GM18873 (cell line): ENCODE measurements around the gene DDIT4.

Experiments
- ATAC-seq: cut with Tn5 transposase; IDR thresholded peaks from one replicate; pipeline ENCODE4 v1.9.1; 2021; ENCODE audit warnings: mild to moderate bottlenecking, moderate library complexity, moderate number of reproducible peaks; ENCODE audit not compliant: unreplicated experiment, low FRiP score

The DDIT4 gene

DNA sequence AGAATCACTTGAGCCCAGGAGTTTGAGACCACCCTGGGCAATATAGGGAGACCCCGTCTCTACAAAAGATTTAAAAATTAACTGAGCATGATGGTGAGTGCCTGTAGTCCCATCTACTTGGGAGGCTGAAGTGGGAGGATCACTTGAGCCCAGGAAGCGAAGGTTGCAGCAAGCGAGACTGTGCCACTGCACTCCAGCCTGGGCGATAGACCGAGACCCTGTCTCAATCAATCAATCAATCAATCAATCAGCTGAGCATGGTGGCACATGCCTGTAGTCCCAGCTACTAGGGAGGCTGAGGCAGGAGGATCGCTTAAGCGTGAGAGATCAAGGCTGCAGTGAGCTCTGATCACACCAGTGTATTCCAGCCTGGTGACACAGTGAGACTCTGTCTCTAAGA is 40.5 kb downstream of the DDIT4 start:
- ATAC-seq, result no peak

DNA sequence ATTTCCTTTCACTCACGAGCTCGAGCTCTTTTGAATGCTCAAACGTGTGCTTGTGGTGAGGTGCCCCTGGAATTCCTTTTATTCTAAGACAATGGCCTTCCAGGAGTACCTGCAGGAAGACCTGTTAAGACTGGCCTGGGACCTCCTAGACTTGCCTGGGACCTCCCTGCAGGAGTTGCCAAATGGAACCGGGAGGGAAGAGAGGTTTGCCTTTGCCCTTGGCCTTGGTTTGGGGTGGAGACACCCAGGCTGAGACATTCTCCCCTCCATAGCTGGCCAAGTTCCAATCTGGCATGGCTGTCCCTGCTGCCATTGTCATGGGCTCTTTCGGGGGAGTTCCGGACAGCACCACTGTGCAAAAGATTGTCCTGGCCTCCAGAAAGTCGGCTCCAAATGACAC is 41.3 kb downstream of the DDIT4 start:
- ATAC-seq, result no peak

DNA sequence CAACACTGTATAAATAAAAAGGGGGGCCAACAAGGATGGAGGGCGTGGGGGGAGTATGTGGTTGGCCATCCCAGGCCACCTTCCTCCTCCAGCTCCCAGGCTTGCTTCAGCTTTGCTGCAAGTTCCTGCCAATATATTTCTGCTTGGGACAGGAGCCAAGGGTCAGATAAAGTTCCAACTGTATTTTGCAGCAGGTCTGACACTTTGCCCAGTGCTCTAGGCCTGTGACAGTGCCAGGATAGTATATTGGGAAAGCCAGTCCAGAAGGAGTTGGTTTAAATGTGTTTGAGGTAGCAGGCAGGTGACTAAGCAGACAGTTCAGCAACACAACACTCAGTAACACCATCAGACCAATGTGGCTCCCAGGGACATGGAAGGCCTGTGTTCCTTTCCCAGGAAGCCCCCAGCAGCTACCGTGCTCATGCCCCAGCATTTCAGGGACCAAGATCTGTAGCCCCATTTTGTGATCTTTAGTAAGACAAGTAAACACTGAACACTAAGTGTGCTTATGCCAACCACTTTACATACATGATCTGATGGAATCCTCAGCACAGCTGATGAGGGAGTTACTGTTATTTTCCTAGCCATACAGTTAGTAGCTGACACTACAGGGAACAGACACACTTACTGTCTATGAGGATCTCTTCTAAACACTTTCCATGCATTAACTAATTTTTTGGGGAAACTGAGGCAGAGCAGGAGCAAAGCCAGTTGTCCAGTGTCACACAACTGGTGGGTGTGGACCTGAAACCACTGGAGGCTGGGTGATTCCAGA is 42.1 kb downstream of the DDIT4 start:
- no peak for ATAC-seq

DNA sequence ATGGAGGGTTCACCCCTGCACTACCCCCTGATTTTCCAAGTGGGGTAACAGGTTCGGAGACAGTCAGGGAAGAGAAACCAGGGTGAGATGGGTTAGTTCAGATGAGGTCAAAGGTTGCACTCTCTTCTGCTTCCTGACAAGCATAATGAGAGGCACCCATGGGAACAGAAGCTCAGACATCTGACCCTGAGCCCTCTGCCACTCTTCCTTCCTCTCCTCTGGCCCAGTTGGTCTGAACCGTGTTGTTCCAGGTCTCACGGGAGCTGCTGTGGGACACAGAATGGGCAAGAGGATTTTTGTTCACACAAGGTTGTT is 42.6 kb downstream of the DDIT4 start:
- no peak for ATAC-seq

DNA sequence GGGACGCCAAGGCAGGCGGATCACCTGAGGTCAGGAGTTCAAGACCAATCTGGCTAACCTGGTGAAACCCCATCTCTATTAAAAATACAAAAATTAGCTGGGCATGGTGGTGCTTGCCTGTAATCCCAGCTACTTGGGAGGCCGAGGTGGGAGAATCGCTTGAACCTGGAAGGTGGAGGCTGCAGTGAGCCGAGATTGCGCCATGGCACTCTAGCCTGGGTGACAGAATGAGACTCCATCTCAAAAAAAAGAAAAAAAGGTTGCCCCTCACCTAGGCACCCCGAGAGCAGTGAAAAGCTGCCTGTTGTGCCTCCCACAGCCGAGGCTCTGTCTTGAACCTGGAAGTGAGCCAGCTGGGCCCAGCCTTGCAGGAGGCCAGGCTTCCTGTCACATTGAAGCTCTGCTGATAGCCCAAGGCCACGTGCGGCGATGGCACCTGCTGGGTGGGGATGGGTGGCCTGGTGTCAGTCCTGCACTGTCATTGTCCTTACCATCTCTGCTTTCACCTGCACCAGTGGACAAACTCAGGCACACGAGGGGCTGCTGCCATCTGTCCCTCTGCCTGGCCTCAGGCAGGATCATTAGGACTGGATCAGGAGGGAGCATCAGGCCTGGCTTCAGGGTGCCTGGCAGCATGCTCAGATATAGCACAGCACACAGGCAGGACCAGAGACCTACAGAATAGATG is 43.2 kb downstream of the DDIT4 start:
- ATAC-seq, result no peak

DNA sequence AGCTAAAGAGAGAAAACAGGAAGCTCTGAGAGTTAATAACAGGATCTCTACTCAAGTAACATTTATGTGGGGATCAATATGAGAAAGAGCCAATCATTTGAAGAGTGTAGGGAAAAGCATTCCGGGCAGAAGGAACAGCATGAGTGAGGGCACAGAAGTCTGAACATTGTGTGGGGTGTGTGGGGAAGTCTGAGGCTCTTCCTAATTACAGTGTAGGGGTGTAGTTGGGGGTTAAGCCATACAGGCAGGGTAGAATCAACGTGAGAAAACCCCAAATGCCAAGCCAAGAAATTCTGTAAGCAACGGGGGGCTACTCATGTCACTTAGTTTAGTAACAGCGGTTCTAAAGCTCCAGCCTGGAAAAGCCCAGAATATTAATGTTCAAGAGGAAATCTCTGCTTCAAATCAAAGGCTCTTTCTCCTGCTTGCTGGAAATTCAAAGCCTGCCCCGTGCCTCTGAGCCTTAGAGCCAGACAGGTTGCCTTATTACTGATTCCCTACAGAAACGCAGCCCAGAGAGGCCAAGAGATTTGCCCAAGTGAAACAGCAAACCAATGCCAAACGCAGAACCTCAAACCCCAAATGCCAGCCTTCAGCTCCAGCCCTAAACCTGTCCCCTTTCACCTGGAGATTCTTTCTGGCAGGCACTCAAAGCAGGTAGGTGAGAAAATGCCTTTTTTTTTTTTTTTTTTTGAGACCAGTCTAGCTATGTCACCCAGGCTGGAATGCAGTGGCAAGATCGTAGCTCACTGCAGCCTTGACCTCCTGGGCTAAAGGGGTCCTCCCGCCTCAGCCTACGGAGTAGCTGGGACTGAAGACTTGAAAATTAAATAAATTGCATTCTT is 44.9 kb downstream of the DDIT4 start:
- ATAC-seq, result no peak

DNA sequence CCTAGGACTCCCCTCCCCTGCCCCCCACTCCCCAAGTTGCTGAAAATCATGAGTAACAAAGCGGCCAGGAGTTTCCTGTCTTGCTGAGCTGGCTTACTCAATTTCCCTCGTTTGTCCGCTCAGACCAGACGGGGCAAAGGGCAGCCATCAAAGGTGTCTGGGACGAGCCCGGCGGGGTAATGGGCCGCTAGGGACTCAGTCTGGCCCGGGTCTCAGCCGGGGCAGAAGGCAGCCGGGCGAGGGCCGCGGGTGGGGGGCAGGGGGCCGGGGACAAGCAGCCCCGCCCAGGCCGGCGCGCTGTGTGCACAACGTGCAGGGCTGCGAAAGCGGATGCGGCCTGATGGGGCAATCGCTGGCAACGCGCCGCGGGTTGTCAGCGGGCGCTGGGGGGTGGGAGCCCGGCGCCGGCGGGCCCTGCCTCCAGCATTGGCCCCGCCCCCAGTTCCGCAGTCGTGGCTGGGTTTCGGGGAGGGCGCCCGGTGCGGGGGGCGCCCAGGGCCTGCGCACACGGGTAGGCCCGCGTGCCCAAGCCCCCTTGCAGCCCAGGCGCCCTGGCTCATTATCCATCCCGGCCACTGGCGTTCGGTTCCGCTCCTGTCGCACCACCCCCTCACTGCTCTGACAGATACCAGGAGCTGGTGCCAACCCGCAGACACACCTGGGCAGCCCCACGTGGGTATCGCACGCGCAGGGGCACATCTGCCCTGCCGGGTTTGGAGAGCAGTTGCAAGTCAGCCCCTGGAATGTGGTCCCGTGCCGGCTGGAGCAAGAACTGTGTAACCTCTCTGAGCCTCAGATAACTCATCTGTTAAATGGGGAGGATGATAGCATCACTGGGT is 45.9 kb downstream of the DDIT4 start:
- peak; percentile 38 for ATAC-seq

DNA sequence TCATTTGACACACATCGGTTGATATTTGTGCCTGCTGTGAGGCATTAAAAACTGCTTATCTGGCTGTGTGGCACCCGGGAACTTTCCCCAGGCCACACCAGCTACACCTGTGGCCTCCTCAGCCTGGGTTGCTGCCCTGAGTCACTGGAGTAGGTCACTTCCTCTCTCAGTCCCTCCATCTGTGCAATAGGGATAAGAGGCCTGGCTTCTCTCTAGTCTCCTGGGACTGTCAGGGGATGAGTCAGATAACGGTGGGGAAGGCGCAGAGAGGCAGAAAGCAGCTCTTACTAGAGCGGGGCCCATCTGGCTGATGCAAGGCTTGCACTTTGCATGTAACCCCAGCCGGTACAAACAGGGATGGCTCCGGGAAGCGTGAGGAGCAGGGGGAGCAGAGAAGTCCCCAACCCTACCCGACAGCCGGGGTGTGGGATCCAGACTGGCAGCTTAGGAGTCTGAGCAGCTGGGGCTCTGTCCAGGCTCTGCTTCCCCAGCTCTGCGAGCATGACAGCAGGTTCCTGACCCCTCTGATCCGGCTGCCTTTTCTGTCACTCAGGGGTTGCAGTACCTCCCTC is 47.0 kb downstream of the DDIT4 start:
- peak; percentile 61 for ATAC-seq

GRCh38 chr10:72321248-72322029 is 47.7 kb downstream of the DDIT4 start:
- ATAC-seq, result no peak

DNA sequence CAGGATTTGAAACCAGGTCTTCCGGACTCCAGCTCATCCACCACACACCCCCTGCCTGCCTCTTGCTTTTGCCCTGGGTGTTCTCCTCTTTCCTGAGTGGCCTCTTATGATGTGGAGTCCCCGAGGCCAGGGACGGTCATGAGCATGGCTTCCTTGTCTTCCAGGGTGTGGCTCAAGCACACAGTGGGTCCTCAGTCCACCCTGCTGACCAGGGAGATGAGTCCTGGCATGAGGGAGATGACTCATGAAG is 48.2 kb downstream of the DDIT4 start:
- ATAC-seq, result no peak

DNA sequence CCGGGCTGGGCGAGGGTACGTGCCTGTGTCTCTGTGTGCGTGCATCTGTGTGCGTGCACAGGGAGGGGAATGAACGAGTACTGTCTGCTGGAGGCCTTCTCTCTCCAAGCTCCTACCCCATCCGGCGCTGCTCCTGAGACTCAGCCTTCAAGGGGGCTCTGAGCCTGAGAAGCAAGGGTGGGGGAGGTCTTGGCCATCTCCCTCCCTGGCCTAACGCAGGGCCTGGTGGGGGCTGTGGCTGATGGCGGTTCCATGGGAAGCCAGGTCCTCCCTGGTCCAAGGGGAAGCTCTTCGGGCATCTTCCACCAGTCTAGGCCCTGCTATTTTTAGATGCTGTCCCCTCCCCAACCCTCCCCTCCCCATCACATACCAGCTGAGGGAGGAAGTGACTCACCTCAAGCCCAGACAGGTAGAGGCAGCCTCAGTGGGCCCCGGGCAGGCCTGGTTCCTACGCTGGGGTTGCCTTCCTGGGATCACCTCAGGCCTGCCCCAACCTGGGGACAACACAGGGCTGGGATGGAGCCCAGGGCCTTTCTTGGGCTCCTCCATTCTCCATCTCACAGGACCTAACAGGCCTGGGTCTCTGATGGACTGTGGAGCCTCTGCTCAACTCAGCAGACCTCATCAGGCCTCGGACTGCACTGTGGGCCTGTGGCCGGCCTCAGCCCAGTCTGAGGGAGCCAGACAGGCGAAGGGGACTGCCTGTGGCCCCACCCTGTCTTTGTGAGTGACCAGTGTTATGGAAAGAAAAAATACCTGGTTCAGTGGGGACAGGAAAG is 48.7 kb downstream of the DDIT4 start:
- ATAC-seq, result no peak

DNA sequence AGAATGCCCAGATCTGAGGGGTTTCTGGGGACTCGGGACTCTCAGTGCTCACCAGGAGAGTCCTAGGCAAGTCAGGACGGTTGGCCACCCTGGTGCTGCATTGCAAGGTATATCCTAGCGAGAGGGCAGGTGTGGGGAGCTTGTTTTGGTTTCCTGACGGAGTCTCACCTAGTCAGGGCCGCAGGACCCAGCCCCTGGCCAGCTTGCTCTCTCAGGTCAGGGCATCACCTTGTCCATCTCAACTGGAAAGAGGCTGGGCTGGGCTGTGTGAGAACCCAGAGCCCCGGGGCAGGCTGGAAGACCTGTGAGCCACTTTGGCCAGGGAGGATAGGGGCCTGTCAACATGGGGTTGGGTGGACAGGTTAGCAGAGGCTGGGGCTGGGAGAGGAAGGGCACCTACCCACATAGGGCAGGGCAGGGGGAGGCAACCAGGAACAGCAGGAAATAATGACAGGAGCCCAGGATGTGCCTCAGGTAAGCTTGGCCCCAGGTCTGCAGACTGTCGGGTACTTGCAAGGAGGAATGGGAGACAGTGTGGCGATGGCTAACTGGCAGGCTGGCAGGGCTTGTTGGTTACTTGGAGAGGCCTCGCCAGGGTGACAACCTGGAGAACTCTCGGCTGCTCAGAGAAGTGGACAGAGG is 49.5 kb downstream of the DDIT4 start:
- no peak for ATAC-seq

DNA sequence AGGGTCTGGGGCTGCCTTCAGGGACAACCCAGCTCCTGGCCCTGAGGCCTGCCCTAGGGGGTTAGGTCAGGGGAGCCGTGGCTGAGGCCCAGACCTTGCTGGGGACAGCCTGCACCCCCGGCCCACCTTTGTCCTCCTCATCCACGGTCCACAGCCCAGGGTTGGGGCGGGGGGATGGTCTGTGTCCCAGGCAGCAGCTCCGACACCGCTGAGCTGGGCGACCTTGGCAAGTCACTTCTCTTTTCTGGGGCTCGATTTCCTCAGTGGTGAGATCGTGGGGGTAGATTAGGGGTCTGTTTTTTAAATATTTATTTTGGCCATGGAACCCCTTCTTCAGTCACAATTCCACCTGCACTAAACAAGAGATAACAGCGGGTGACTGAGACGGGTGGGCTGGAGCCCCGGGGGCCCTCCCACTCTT is 50.1 kb downstream of the DDIT4 start:
- no peak for ATAC-seq
